Suppressor macrophage (primary cell): ENCODE measurements around the gene HOXA7.

Experiments
- DNase-seq, 4 experiments: peaks; one replicate each; pipeline ENCODE4 v3.0.0-alpha.2; 2020 to 2022

HOXA7 gene

DNA sequence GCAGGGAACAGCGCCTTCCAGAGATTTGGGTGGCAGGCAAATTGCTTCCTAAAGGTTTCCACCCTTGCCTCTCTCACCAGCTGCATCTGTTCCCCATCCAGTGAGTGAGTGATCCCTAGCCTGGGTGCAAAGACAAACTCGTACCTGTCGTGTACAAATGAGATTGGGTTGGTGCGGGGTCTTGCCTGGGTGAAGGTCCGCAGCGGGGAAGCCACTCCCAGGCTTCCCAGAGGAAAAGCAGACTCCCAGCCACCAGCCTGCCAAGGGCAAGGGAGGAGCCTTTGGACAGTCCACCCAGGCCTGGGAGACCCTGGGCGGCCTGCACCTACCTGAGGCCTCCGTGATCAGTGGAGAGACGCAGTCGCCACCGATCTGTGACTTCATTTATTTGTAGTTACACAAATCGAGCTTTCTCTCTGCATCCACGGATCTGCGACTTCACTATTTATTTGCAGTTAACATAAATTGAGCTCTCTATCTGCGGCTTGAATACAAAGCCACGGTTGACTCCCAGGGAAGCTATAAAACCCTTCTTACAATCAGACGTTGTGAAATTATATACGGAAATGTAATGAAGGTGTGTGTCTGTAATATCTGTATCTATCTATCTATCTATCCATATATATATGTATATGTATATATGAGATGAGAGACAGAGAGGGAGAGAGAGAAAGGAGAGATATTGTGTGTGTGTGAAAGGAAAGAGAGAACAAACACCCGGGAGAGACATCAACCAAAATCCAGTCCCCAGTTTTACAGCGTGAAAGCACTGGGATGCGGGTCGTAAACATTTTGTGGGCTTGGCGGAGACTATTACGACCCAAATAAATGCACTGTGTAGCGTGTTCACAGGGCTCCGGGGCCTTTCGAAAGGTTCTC, 3.0 kb upstream of the HOXA7 start:
- peak in 1 of 4 experiments; percentile 15 for DNase-seq

DNA sequence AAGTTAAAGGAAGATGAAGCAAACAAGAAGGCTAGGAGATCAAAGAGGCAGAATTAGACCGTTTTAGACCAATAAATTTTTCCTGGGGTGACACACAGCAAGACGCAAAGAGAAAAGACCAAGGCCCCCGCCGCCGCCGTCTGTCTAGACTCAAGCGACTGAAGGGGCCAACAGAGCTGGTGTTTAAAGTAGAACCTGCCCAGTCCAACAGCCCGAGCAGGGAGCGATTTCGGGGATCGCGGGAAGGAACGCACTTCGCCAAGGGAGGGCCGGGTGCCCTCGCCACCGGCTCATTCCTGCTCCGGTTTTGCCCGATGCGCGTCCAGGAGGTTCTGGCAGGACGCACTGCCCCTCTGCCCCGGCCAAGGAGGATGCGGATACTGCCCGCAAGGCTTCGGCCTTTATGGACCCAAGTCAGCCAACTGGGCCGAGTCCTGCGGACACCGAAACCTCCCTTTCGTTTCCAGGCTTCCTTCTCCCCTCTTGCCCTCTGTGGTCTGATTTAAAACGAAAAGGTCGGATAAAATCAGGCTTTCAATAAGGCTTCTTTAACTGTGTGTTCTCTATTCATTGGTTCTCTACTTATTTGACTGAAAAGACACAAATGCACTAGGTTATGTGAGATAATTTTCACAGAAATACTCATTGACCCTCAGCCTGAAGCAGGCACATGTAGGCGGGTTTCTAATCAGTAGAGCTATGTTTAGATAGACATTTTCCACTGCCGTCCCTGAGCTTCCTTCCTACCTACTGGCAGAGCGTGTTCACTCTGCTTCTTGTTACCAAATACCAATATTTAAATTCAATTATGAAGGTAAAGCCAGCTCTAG, 2.2 kb upstream of the HOXA7 start:
- DNase-seq: peak in 2 of 4 experiments; percentile 36 to 47

DNA sequence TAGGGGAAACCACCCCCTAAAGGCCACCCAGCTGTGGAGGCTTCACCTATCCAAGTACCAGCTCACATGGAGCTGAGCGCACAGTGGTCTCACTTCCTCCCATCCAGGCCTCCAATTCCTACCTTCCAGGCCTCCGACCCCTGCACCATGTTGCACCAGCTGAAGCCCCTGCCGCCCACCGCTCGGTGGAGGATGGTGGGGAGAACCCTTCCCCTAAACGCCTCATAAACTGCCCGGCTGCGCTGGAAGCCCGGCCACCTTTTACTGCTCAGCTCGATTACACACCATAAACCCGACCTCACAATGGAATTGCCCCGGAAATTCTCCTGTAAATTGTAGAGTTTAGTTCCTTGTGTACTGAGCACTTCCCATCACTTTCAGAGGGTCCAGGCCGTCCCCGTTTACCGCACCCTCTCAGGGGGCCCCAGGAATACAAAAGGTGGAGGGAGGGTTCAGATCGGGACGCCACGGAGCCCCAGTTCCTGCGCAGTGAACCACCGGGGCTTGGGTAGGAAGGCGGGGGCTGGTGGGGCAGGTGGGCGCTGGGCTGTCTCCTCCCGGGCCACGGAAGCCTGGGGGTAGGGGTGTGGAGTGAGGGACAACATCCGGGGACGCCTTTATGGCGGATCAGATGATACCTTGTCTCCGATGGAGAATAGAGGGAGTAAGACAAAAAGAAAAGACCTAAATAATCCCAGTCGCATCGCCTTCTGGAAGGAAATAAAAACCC, 1.4 kb upstream of the HOXA7 start:
- DNase-seq: no peak

DNA sequence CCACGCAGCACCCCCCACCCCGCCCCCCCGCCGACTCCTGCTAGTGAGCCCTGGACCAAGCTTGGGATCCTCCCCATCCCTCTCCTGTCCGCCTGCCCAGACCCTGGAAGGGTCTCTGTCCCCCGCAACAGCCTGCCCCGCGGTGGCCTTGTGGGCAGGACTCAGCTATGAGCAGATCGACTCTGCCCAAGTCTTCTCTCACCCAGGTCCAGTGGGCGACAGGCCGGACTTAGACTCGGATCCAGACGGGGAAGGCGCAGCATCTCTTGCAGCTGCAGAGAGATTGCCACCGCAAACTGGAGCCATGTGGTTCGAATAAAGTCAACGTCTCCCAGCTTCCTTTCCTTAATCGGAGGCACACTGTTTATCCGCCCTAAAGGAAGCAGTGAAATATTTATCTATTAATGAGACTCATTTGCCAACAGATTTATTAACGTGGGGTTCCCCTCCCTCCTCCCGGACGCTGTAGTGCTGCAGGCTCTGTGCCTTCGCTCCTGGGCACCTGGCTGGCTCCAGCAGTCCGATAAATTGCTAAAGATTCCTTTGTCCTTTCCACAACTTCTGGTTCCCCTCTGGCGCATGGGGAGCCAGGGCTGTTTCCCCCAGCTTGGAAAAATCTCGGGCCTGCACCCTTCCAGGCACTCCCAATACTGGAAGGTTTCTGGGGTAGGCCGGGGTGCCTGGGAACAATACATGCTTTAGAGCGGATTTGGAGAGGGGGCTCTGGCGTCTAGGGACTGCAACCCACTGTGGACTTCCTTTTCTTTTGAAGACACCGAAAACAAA, 634 bp upstream of the HOXA7 start:
- peak in 1 of 4 experiments; percentile 18 for DNase-seq

DNA sequence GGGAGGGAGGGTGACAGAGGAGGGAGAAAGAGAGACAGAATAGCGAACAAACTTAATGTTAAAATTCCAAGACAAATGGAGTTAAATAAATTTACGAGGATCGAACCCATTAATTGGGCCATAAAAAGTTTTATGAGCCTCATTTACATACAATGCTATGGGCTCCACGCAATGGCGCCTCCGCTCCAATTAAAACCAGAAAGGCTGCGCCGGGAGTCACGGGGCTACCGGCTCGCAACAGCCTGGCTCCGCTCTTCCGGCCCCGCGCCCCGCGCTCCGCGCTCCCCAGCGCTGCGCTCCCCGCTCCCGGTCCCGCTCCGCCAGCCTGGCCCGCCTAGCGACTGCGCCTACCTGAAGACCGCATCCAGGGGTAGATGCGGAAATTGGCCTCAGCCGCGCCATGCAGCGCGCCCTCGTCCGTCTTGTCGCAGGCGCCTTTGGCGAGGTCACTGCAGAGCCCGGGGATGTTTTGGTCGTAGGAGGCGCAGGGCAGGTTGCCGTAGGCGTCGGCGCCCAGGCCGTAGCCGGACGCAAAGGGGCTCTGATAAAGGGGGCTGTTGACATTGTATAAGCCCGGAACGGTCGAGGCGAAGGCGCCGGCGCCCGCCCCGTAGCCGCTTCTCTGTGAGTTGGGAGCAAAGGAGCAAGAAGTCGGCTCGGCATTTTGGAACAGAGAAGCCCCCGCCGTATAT, 513 bp downstream of the HOXA7 start:
- DNase-seq: peak in 2 of 4 experiments; percentile 45 to 55

DNA sequence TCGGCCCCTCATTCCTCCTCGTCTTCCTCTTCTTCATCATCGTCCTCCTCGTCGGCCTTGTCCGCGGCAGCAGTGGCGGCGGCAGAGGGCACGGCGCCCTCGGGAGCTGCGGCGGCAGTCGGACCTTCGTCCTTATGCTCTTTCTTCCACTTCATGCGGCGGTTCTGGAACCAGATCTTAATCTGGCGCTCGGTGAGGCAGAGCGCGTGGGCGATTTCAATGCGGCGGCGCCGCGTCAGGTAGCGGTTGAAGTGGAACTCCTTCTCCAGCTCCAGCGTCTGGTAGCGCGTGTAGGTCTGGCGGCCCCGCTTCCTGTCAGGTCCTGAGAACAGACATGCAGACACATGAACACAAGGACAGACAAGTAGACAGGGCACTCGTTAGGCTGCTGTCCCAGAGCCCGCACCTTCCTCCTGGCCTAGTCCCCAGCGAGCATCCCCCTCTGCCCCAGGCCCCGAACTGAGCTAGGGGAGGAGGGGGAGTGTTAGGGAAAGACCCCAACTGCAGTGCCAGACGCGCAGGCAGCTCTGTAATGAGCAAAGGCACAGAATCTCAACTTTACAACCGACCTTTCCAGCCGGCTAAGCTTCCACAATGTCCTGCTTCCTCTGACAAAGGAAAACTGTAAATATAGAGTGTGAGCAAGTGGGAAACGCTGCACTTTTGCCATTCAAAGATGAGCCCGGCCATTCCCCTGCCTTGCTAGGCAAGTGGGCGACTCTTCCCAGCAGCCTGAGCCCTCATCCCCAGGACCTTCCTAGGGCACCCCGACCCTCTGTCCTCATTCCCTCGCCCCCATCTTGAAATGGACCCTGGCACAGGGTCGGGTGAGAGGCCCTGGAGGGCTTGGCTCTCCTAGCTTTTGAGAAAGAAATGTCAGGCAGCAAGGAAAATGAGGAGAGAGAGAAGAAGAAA, 1.3 kb downstream of the HOXA7 start:
- peak in 2 of 4 experiments; percentile 26 to 46 for DNase-seq

DNA sequence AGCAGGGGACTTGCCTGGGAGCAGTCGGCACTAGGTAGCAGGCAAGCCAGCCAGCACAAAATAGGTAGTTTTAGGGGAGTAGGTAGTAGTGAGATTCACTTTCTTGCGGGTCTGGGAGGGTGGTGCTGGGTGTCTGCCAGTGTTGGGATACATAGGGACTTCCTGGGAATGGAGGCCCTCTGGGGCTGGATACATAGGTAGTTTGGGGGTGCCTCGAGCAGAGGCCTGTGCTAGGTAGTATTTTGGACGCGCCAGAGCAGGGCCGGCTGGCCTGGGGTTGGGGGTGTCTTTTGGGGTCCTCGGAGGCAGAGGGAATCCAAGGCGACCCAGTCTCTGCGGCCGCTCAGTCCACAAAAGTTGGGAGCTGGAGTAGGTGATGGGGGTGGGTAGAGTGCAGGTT, 2.1 kb downstream of the HOXA7 start:
- DNase-seq: no peak

DNA sequence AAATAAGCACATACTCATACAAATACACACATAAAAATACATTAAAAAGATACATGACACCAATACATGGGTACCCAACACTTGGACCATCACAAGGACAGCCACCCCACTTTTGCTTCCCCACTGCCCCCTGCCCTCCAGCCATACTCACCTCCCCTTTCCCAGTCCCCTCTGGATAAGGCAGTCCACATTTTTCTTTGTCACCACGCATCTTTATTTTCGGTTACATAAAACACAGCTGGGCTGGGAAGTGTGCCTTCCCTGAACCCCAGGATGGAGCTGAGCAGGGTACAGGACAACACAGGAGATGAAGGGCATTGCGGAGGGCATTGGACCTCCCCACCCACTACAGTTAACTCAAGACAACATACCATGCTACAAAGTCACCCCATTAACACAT, 2.9 kb downstream of the HOXA7 start:
- no peak for DNase-seq

DNA sequence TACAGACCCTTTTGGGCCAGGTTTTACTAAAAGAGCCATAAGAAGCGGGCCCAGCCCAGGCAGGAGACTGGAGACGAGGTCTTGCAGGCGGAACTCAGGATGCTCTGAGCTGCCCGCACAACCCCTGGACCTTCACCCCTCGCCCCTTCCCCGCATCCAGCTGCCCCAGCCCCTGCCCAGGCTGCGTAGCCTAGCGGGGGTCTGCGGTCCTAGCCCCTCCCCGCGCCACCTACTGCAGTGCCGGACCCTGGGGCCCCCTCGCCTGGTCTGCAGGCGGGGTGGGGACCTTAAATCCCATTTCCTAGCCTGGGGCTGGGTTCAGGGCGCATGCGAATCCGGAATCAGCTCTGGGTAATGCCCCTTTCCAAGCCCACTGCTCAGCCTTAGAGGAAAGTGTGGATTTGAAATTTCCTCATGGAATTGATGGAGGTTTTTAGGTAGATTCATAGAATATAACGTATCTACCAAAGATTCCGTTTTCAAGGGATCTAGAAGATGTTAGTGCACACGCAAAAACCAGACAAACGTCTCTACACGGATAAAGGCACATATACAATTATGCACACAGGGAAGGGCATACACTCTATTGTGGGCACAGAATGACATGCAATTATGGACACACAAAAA, 3.5 kb downstream of the HOXA7 start:
- DNase-seq: no peak

DNA sequence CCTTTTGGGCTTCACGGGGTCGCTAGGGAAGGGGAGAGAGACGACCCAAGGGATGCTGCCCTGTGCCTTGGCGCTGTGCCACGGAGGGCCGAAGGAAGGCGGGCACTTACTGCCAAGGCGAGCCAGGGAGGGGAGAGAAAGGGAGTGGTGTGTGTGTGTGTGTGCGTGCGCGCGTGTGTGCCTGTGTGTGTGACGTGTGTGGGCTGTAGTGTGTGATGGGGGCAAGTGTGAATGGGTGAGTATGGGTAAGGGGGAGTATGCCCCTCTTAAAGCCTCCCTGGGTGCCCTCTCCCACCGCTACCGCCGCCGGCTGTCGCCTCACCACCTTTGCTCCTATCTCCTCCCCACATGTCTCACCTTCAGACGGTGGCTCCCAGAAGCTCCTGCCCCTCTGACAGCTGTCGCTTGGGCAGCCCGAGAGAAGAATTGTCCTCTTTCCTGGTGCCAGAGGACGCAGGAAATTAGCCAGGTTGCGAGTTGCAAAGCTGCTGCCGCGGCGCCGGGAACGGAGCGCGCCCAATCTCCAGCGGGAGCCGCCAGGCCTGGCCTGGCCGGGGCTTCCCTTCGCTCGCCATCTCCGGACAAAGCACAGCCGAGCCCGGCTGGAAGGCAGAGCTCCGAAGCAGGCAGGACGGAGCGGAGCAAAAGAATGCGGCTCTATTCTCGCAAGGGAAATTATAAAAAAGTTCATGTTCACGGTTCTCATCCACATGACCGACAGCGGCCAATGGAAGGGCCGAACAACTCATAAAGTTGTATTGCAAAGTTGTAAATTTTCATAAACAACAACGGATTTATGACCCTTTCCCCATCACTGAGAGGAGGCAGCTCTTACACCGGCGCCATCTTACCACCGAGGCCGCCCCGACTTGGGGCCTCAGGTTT, 4.3 kb downstream of the HOXA7 start, which contains the start of gene HOXA3:
Gene HOXA3 (minus strand): TSS at position 653 of the 885 bp plus-strand sequence. CDS start 41,943 bp downstream, outside the sequence.
- peak in 2 of 4 experiments; percentile 46 to 57 for DNase-seq

DNA sequence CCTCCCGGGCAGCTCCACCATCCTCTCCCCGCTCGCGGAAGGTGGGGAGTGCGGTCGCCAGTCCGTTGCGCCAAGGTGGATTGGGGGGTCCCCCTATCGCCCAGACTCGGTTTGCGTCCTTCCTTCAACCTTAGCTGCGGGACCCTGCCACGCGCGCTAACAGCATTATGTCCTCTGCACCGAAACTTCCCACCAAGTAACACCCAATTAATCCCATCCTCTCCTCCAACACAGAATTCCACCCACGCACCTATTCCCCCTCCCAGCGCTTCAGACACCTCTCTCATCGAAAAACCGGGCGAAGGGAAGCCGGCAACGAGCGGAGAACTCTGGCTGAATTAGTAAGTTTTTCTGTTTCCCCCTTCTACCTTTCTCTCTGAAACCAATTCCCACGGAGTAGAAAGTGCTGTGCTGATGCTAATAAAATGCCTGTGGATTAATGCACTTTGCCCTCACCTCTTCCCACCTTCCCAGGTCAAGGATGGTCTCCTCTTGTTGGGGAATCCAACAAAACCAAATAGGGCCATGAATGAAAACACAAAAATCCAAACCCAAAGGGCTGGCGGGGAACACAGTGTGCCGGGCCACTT, 5.0 kb downstream of the HOXA7 start:
- DNase-seq: peak in 1 of 4 experiments; percentile 9

DNA sequence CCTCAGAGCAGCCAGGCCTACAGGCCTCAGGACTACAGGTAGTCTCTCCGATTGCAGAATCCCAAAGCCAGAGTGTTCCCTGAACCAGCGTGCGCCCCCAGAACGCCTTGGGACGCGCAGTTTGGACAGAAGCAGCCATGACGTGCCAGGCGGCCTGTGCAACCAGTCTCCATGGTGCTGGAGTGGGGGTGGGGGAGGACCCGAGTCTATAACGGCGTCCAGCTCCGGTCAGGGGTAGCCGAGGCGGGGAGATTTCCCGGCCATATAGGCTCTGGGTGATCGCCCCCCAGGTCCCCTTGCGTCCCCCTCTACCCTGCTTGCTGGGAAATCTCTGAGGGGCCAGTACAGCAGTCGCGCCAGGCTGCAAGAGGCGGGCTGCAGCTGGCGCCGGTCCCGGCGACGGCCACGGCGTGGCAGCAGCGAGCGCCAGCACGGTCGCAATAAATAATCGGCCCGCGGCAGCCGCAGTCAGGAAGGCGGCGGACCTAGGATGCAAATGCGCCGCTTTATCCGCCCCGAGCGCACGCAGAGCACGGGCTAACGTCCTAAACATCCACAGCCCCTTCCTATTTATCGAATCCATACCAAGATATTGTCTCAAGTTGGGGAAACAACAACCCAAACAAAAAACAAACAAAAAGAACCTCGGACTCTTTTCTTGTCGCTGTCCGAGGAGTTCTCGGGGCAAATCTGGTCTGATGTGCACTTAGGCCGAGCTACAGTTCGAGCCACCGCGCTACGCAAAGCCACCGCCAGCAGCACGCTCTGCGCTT, 5.7 kb downstream of the HOXA7 start:
- peak; percentile 79 to 90 (median 86) for DNase-seq

DNA sequence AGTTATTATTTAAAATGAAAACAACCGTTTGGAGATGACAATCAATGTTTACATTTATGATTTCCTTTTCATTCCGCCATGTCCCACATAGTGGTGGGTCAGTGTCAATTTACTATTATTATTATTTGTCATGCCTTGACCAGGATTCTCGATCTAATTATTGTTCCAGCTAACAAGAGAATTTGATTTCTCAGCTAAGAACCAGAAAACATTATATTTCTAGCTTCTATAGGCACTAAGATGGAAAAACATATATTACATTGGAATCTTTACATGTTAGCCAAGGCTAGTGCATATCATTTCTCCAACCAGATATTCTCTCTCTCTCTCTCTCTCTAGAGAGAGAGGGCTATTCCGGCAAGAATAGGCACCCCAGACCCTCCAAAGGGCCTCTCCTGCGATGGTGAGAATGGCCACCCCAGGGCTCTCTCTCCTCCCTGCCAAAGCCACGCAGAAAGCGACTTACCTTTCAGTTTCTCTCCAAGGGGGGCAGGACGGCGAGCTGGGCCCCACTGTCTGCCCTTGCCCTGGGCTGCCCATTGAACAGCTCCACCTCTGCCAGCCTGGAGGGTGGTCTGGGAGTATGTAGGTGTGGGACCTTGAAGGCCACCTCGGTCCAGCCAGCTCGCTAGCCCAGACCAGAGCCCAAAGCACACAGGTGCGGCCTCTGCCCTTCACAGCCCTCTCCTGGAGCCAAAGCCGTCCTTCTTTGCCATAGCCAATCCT, 6.5 kb downstream of the HOXA7 start:
- DNase-seq: no peak

DNA sequence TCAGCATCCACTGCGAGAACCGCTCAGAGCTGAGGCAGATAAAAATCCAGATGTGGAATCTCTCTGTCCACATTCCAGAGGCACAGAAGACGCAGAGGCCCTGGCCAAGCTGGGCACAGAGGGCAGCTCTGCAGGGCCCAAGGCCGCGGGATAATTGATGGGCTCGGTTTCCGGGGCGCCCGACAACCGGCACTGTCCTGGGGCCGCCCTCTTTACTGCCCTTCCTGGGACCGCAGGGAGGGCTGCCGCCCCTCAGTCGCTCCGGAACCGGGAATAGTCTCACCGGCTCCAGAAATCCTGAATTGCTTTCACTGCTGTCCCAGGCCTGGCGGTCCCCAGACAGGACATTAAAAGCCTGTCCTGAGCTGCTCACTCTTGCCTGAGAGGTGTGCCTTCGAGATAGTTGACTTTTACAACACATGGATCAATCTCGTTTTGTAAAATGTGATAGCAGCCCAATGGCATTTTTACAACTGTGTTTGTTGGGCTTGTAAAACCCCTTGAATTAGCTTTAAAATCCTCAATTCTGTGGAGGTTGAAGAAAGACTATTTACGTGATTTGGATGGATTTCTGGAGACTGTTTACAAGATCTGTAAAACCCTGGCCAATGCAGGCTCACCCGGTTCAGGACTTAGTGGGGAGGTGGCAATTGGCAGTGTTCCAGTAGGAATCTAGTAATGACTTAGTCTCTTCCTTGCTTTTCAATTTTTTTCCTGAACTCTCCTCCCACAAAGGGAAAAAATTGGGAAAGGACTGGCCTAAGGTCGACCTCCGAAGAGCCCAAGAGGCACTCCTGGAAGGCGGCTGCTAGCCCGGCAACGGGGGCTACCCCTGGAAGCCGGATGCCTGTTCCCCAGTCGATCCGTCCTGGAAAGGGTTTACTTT, 7.5 kb downstream of the HOXA7 start:
- no peak for DNase-seq

DNA sequence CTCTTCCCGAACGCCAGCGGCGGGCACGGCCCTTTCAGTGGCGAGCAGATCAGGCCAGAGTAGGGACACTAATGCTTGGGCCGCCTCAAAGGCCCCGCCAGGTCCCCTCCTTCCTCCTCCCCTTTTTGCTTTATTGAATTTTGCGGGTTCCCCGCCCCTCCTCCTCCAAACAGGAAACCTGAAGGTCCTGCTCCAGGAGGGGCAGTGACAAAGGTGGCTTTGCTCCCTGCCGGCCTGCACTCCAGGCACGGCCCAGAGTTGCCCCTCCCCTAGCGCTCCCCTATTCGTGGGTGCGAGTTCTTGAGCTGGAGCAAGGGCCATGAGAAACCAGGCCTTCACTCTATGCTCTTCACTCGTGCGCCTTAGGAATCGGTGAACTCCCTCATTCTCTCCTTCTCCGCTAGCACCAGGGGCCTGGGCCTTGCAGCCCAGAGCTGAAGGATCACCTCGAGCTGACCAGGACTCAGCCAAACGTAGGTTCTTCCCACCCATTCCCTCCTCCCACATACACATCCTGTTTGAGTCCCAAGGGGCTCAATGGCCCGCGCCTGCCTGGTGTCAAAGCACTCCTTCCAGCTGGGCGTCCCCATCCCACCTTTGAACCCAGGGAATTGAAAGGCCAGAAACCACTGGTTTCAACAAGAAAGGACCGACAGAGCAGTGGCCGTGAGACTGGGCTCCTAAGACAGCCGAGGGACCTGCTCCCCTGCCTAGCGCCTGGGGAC, 8.3 kb downstream of the HOXA7 start:
- peak in 1 of 4 experiments; percentile 9 for DNase-seq
